ENCODE measurements around the gene UNKL.

The UNKL gene

GRCh38 chr16:1313721-1314369, 100.7 kb downstream of the UNKL start:
- in situ Hi-C loops (cut with MboI; ENCODE audit: low sequenced_read_pairs), result no loop called here
